NCI-H187 treated with DMSO at 0.1 percent for 48 hours (cell line): Measurements from ENCODE around the gene GALR2.
"Not testable (repeated sequence)": the region's sequence is repeated elsewhere in the genome, so short reads cannot be mapped to it uniquely, and the experiment has no call there.

ENCODE experiments used
- DNase-seq: peaks from one replicate; lab custom pipeline; 2025; lab: John Stamatoyannopoulos, UW

GALR2 gene

DNA sequence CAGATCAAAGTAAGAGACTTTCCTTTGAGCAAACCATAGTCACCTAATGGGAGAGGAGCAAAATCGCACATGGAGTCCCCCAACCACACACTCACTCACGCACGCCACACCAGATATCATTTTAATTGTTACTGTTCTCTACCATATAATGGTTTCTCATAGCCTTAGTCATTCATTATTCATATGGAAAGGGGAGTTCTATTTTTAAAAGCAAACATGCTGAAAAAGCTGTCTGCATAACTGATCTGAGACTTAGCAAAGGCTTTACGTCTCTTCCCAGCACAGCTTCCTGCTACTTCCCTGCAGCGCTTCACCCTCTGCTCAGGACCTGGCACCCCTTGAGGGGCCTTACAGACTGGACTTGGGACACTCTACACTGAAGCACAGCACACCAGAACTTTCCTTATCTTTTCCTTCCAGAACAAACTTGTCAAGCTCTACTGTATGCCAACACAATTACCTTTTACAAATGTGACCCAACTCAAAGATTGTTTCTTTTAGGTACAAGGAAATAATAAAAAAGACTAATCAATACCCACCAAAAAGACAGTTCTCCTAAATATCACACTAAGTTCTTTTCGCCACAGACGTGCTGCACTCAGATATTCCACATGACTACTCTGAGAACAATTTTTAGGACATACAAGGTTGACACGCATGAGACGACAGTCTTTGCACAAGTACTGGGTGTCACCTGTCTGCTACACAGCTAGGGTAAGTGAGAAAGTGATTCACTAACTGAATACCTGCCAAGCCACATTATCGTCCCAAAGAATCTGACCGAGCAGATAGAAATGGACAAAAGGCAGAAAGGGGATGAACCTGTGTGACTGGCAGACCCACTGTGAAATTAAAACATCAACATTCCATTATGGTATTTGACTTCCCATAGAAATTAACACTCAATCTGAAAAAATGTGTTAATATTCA is 23.8 kb upstream of the GALR2 start:
- no peak for DNase-seq

DNA sequence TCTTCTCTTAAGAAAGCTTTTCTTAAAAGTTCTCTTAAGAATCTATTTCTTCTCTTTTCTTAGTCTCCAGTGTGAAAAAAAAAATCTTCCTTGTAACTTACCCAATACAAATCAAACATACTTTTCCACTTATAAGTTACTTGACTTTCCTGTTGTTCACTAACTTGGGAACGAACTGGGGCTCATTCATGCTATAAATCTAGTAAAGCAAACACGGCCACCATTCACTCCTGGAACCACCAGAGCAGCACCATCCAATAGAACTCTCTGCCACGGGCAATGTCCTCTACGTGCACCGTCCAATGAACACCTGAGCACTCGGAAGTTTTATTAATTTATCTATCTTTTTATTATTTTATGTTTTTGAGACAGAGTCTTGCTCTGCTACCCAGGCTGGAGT is 23.0 kb upstream of the GALR2 start:
- DNase-seq: no peak

DNA sequence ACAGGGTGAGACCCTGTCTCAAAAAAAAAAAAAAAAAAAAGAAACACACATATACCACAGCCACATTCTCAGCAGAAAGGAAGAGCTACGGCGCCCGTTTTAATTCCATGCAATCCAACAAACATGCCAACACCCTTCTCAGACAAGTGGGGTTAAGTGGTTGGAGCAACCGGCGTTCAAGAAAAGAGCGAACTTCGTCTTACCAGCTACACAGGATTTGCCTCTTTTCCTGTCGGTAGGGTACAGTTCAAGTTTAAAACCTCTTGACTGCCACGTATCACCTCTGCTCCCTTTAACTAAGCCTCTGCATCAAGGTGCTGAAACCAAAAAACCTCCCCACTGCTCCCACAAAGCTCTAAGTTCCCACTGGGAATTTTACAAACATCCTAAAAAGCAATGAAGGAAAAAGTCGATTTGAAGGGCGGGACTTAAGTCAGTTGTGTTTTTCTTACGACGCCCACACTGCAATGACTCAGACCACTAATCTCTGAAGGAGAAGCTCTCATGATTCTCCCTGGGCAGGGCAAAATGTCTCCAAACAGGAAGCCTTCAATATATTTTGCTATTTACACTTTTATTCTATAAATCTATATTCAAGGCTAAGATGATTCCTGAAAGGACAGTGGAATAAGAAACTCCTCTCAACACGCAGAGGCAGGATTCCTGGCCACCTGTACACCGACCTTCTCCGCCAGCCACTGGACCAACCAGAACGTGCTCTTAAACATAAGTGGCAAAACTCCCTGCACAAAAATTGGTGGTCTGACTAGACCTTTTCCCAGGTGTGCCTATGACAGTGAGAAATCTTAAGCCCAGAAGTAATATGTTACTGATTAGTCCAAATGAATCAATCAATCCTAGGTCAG is 21.1 kb upstream of the GALR2 start:
- no peak for DNase-seq

DNA sequence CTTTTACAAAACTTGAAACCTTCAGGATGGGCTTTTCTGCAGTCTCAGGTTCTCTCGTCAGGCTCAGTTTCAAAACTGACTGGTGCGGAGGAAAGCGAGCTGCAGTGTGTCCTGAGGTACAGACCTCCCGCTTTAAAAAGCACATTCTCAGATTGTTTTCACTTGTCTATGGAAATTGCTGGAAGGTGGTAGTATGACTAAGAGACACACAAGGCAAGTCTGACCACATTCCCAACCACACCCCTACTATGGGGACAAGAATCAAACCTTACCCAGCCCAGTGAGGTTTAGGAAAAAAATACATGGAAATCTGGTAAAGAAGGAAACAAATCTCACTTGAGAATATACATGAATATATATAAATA is 20.5 kb upstream of the GALR2 start:
- no peak for DNase-seq

DNA sequence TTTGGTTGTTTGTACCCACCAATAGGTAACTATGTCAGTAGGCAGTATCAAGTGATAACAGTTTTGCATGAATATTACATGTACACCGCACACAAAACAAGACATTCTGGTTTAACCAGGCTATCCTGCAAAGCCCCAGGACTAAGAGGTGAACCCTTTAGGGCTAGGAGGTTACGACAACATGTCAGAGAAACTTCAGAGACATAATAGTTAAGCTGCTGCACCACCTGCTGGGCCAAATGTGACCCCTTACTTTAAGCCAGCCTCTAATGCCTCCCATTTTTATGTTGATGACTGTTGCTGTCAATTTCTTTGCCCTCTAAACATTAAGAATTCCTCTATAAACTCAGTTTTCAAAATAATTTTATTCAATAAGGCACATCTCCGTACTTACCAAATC is 17.7 kb upstream of the GALR2 start:
- DNase-seq: no peak

DNA sequence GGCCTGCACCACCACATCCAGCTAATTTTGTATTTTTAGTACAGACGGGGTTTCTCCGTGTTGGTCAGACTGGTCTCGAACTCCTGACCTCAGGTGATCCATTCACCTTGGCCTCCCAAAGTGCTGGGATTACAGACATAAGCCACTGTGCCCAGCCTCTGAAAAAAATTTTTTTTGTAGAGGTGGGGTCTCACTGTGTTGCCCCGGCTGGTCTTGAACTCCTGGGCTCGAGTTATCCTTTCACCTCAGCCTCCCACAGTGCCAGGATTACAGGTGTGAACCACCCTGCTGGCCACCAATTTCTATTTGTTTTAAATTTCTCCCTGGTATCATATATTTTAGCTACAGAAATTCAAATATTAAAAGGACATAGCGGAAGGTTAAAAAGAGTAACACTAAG is 16.3 kb upstream of the GALR2 start:
- DNase-seq: not testable (repeated sequence)

DNA sequence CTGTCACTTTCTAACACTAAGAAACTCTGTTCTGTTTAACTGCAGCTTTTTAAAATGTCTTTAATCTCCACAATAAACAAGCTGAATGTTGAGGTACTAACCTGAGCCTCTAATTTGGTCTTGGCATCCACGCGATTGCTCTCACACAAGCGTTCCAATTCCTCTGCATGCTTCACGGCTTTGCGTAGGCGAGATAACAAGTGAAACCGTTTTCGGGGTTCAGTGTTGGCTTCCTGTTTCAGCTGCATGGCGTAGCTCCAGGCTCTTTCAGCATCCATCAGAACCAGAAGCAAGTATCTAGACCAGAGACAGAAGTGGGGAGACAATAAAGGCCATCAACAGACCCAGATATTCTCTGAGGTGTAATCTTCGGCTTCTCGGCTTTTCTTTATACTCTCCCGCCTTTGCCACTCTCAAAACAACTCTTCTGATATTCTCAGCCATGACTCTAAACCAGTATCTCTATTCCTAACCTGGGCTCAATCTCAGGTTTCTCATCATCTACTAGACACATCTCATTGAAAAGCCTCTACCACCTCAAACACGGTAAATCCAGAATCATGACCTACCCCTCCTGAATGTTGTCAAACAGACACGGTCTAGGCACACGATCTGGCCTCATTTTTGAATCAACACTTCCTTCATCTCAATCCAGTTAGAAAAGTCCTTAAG is 10.6 kb upstream of the GALR2 start:
- no peak for DNase-seq

DNA sequence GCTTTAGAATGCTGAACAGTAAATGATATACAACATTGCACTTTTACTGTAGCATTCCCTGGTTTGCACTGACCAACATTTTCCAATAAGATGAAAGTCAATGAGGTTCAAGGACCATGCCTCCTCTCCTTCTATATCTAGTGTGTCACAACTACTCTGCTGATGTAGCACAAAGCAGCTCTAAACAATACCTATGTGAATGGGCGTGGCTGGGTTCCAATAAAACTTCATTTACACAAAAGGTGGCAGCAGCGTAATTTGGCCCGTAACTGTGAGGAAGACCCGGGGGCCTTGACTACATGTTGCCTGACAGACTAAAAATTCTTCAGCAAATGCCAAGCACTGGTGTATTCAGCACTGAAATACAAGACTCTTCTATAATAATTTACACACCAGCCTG is 8.8 kb upstream of the GALR2 start:
- DNase-seq: no peak

DNA sequence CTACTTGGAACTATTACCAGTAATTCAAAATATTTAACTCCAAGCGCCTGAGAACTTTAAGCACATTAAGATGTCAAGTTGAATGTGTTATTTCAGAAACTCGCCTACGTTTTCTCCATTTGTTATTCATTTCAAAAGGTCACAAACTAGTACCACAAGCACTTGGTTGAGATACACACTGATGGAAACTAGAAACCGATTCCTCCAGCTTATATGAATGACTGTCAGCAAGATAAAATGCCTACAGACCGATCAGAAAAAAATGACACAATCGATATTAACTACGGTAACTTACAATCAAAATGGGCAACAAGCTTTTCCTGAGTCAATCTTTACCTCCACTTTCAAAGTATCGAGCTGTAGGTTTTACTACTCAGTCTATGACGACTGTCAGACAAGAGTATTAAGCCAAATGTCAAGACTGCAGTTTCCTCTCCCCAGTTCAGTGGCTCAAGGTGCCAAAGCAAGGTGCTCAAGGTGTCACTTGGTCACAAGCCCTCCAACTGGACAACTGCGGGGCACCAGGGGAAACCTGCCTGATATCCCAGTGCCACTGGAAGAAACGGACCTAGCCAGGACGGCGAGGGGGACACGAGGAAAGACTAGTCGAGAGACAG is 2.9 kb upstream of the GALR2 start:
- no peak for DNase-seq

DNA sequence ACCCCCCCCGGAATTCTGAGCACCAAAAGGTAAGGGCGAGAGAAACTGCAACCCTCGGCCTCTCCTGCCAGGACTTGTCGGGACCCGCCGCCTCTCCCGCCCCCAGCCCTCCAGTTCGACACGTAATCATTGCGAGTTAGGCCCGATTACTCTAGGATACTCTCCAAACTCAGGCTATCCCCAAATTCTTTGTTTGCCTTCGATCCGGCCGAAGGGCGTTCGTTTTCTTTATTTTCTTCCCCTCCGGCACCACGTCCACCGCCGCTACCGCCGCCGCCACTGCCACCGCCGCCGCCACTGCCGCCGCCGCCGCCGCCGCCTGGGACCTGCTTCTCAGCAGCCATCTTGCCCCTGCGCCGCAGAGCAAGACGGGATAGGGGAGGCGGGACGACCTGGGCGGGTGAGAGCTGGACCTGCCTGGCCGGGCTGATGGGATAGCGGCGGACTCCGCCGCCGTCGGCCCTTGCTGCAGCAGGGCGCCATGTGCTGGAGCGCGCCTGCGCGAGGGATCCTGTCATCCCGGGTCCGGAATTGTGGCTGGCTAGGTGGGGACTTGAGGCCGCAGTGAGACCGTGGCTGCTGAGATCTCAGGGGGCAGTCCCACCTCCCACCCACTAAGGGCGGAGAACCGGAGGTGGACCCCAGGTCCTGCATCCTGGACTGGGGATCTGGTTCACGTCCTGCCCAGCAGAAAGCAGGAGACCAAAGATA is 2.3 kb upstream of the GALR2 start, which contains the start of gene SRP68:
Gene SRP68, minus strand, starts transcription at position 370 of the 711 bp plus-strand sequence. Its CDS starts 26 bp downstream, at position 344.
- DNase-seq: peak; percentile 47

DNA sequence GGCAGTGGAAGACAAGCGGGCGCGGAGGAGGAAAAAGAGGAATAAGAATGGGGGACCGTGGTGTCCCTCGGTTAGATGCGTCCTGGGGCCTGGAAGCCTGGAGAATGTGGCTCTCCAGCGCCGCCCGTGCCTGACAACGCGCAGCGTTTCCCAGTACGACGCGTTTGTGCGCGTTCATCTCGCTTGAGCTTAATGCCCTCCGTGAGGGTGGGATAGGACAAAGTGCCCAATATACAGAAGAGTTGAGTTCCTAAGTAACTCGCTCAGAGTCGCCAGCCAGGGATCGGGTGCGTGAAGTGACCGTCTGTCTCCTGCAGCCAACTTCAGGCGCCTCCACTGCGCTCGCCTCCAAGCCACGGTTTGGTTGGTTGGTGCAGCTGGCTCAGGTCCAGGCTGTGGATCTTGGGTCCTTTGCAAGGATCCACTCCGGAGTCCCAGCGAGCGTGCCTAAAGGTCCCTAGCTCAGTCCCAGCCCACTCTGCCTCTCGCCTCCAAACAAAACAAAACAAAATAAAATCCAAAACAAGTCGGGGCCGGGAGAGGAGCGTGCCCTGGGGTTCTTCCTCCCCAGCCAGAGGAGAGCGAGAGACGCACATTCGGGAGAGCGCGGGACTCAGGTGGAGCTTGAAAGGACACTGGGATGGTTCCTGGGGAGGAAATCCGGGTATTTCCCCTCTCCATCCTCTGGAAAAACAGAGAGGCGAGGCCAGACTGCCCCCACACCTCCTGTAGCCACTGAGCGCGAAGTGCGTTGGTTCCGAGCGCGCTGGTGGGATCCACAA is 974 bp downstream of the GALR2 start:
- DNase-seq: no peak

DNA sequence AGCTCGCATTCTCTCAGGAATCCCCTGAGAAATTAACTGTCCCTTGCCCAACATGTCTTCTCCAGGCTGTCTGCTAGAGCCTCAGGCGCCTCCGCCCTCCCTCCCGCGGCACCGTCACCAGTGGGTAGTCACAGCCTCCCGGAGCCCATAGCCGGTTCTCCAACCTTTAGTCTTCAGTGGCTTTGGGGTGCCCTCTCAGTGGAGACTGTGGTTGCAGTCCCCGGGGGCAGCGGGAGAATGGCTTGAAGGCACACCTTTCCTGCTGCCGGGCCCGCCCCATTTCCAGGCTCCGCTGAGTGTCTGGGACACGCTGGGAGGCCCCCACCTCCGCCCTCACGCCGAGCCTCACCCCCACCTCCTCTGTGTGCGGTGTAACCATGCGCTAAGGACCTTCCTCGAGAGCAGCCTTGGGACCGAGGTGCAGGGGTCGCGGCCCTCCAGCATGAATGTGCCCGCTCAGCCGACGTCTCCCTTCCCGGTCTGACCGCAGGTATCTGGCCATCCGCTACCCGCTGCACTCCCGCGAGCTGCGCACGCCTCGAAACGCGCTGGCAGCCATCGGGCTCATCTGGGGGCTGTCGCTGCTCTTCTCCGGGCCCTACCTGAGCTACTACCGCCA is 1.7 kb downstream of the GALR2 start:
- DNase-seq: no peak

DNA sequence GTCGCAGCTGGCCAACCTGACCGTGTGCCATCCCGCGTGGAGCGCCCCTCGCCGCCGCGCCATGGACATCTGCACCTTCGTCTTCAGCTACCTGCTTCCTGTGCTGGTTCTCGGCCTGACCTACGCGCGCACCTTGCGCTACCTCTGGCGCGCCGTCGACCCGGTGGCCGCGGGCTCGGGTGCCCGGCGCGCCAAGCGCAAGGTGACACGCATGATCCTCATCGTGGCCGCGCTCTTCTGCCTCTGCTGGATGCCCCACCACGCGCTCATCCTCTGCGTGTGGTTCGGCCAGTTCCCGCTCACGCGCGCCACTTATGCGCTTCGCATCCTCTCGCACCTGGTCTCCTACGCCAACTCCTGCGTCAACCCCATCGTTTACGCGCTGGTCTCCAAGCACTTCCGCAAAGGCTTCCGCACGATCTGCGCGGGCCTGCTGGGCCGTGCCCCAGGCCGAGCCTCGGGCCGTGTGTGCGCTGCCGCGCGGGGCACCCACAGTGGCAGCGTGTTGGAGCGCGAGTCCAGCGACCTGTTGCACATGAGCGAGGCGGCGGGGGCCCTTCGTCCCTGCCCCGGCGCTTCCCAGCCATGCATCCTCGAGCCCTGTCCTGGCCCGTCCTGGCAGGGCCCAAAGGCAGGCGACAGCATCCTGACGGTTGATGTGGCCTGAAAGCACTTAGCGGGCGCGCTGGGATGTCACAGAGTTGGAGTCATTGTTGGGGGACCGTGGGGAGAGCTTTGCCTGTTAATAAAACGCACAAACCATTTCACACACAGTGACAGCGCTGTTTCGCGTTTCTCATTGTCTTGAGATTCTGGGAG is 2.4 kb downstream of the GALR2 start:
- DNase-seq: no peak

DNA sequence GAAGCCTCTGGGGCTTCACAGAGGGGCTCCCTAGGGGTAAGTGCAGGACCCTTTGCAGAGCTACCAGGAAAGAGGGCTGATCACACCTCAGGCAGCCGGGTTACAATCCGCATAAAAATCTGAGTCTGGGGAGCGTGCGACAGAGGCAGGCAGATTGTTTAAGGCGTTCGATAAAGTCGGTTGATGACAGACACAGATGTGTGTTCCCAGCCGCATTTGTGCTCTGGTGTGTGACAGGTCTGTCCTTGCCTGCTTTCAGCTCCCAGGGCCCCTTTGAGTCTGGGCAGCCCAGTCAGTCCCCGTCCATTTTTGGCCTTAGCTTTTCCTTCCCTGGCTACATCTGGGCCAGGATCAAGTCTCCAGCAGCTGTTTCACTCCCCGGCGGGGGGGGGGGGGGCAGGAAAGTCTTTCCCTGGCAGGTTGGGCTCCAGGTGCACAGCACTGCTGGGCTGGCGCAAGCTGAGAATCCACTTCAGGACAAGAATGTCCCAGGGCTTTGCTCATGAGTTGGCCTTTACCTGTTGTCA is 3.1 kb downstream of the GALR2 start:
- DNase-seq: no peak

DNA sequence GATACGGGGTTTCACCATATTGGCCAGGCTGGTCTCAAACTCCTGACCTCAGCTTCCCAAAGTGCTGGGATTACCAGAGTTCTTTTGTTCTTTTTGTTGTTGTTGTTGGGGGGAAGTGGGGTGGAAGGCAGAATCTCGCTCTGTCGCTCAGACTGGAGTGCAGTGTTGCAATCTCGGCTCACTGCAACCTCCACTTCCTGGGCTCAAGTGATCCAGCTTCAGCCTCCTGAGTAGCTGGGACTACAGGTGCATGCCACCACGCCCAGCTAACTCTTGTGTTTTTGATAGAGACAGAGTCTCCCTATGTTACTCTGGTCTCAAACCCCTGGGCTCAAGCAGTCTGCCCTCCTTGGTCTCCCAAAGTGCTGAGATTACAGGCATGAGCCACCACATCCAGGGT is 3.8 kb downstream of the GALR2 start:
- DNase-seq: not testable (repeated sequence)

DNA sequence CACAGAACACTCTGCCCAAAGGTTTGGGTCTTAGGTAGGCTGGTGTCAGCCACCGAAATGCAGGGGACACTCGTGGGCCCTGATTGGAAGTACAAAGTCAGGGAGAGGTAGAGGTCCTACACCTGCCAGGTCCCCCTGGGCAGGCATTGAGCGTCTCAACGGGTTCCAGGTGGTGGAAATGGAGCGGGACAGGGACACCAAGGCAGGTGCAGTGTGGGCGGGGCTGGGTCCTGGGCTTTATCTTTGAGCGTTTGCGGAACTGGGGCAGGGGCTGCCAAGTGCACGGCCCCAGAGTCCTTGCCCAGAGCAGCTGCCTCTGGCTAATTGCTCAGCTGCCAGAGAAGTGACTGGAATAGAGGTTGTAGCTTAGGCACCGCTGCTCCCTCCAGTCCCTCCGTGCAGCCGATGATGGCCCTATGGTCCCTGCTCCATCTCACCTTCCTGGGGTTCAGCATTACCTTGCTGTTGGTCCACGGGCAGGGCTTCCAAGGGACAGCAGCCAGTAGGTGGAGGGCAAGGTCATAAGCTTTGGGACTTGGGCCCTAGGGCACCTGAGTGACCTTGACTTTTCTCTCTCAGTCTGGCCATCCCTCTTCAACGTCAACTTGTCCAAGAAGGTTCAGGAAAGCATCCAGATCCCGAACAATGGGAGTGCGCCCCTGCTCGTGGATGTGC is 4.4 kb downstream of the GALR2 start, which contains the start of gene ZACN:
Gene ZACN, plus strand, starts transcription at position 323 of the 675 bp plus-strand sequence. Its CDS starts 83 bp downstream, at position 406.
- peak; percentile 66 for DNase-seq

DNA sequence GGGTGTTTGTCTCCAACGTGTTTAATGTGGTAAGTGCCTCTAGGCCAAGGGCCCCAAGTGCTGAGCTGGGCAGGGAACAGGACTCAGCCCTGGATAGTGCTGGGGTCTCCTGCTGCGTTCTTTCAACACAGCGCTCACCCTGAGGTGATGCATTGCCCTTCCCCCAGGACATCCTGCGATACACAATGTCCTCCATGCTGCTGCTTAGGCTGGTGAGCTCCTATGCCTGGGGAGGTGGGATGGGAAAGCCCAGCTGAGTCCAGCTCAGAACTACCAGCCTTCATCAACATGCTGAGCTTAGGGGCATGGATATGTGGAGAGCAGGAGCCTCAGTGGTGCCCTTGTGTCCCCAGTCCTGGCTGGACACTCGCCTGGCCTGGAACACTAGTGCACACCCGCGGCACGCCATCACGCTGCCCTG is 5.0 kb downstream of the GALR2 start:
- no peak for DNase-seq
